ENCODE data around the gene ADIPOQ. TPM values are rescaled to one million over a fixed set of nuclear protein-coding genes. Genes with fewer than 3 reads are reported as not detected.

The ADIPOQ gene
- total RNA-seq, 1 experiment from 2014 or later = not detected

DNA sequence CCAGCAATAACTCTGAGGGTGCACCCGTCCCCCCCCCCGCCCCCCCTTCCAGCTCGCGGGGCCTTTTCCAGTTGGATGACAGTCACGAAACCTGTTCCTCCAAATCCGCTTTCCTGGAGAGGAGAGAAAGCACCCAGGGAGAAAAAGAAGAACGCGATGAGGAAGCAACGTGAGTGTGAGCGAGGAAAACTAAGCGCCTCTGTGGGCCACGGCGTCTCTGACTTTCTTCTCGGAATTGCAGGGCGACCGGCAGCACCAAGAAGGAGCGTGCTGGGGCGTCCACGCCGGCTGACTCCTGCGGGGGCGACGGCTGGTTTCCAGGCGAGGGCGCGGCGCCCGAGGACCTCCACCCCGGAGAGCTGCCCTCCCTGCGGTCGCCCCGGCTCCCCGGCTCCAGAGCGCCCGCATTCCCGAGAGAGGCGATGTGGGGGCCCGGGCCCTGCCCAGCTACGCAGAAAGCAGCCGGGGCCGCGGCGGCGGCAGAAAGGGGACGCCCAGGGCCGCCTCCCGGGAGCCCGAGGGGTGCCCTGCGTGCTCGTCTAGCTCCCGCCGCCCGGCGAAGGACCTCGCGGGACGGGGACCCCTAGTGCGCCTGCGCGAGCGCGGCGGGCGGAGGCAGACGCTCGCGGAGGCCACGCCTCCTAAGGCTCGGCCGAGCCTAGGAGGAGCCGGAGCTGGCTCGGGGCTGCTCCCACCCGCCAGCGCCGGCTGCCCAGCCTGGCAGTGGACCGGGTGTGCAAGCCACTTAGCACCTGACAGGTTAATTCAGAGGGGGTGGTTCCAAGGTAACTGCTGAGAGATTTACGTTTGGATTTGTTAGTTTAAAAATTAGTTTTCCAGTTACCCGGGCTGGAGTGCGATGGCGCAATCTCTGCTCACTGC lies 15.3 kb upstream of the ADIPOQ start:
- H3K4me2 ChIP-seq (ENCODE audit: insufficient read depth, insufficient read length, low read length) = peak overlapping the region; percentile 50
- WGBS (ENCODE audit: extremely low coverage, insufficient read length, low lambda C conversion rate) = no CpG with 5 or more reads among the region's 80 CpGs
- H3K27me3 ChIP-seq (ENCODE audit: insufficient read depth, low read length) = peaks cover 5% of the 10 kb centered on the region; the same call in 1 of the 2 replicates
- no peaks in the 10 kb centered on the region for H3K9me3 ChIP-seq (ENCODE audit: control insufficient read depth, low read depth, low read length)
- no peak overlapping the region for H3K23ac ChIP-seq (ENCODE audit: insufficient read length, low read depth, low read length)
- Mint-ChIP-seq H3K4me1 (peaks cover 36 to 37% of the 10 kb centered on the region in 2 experiments), H3K27me3 (ENCODE audit: low read depth) (peaks cover 75% of the 10 kb centered on the region), H3K36me3 (ENCODE audit: insufficient read depth in 1 of 3, low read depth in 3 of 3) (no peaks in the 10 kb centered on the region), H3K9me3 (no peaks in the 10 kb centered on the region; a peak in 1 of 5 replicates), H3K4me3 (peak overlapping the region; percentile 68 to 78), H3K27ac (no peak overlapping the region)
- no peak overlapping the region for H2BK12ac ChIP-seq (ENCODE audit: insufficient read length, low read depth, low read length)
- no peak overlapping the region for H3T11ph ChIP-seq (ENCODE audit: low read length)
- no peaks in the 10 kb centered on the region; the same call in 1 of the 2 replicates for H3K4me1 ChIP-seq (ENCODE audit: insufficient read depth, low read length)
- H3K56ac ChIP-seq (ENCODE audit: insufficient read length, low read depth, low read length) = no peak overlapping the region
- H3K18ac ChIP-seq (ENCODE audit: insufficient read length, low read depth, low read length) = no peak overlapping the region
- peak; percentile 80 for DNase-seq
- H4K91ac ChIP-seq (ENCODE audit: insufficient read length, low read depth, low read length) = no peak overlapping the region
- no peak overlapping the region for H4K8ac ChIP-seq (replicated peaks; ENCODE audit: insufficient read length, low read depth, low read length)
- H3K79me1 ChIP-seq (ENCODE audit: insufficient read depth, low read depth, low read length, poor library complexity, severe bottlenecking) = no peaks in the 10 kb centered on the region
- H3K79me2 ChIP-seq (ENCODE audit: insufficient read depth, low read length) = no peaks in the 10 kb centered on the region
- H3K9ac ChIP-seq (ENCODE audit: extremely low read depth, insufficient read length, low read length) = peak overlapping the region; percentile 40
- H2BK5ac ChIP-seq (ENCODE audit: insufficient read length, low read length) = no peak overlapping the region
- H2BK120ac ChIP-seq (ENCODE audit: low read depth, low read length, poor library complexity, severe bottlenecking) = no peak overlapping the region
- no peak overlapping the region for H2BK15ac ChIP-seq (ENCODE audit: low read depth, low read length)
- H3K4ac ChIP-seq (ENCODE audit: low read depth, low read length) = no peak overlapping the region
- TF ChIP-seq, protein P1, sequence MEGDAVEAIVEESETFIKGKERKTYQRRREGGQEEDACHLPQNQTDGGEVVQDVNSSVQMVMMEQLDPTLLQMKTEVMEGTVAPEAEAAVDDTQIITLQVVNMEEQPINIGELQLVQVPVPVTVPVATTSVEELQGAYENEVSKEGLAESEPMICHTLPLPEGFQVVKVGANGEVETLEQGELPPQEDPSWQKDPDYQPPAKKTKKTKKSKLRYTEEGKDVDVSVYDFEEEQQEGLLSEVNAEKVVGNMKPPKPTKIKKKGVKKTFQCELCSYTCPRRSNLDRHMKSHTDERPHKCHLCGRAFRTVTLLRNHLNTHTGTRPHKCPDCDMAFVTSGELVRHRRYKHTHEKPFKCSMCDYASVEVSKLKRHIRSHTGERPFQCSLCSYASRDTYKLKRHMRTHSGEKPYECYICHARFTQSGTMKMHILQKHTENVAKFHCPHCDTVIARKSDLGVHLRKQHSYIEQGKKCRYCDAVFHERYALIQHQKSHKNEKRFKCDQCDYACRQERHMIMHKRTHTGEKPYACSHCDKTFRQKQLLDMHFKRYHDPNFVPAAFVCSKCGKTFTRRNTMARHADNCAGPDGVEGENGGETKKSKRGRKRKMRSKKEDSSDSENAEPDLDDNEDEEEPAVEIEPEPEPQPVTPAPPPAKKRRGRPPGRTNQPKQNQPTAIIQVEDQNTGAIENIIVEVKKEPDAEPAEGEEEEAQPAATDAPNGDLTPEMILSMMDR (conservative IDR thresholded peaks at IDR 0.05) = no peak
- no peak overlapping the region for H2AFZ ChIP-seq (ENCODE audit: low read length)
- no peak overlapping the region for H4K5ac ChIP-seq (ENCODE audit: insufficient read length, low read depth, low read length)
- no peak overlapping the region for H3K27ac ChIP-seq (ENCODE audit: insufficient read length, low read depth, low read length)
- peaks cover 14% of the 10 kb centered on the region for H3K23me2 ChIP-seq (ENCODE audit: insufficient read length, low read depth, low read length, poor library complexity, severe bottlenecking)
- H2AK5ac ChIP-seq (ENCODE audit: insufficient read length, low read length) = no peak overlapping the region
- no peaks in the 10 kb centered on the region for H4K20me1 ChIP-seq (ENCODE audit: control insufficient read depth, insufficient read depth, insufficient read length)
- H3K14ac ChIP-seq (ENCODE audit: insufficient read depth, low read length) = peak overlapping the region; percentile 64
- H2BK20ac ChIP-seq (ENCODE audit: low read depth, low read length, poor library complexity, severe bottlenecking) = no peak overlapping the region

Measured in H9 (cell line).